Loucy (cell line): ENCODE results near the gene SPTLC3.

ENCODE experiments used
- H2AFZ ChIP-seq: fragments of 200-600 bp; sonication (generic); 2 replicates; pipeline ENCODE4 v1.6.0; 2016; ENCODE audit warnings: antibody characterized with exemption, mild to moderate bottlenecking, low read length, moderate library complexity
- H3F3A ChIP-seq: fragments of 200-600 bp; 2 replicates; pipeline ENCODE4 v1.6.0; 2016; ENCODE audit warnings: antibody characterized with exemption, low read depth, mild to moderate bottlenecking
- H3K27me3 ChIP-seq: fragments of 200-600 bp; sonication (generic); 2 replicates; pipeline ENCODE4 v1.6.1; 2014; ENCODE audit warnings: low read length, mild to moderate bottlenecking; ENCODE audit not compliant: insufficient read depth, poor library complexity, severe bottlenecking
- H3K36me3 ChIP-seq: fragments of 200-600 bp; sonication (generic); 2 replicates; pipeline ENCODE4 v1.6.1; 2016; ENCODE audit warnings: low read length; ENCODE audit not compliant: insufficient read depth
- H3K4me1 ChIP-seq: fragments of 200-600 bp; sonication (generic); 2 replicates; pipeline ENCODE4 v1.5.1; 2014; ENCODE audit warnings: low read length, mild to moderate bottlenecking; ENCODE audit not compliant: insufficient read depth, poor library complexity, severe bottlenecking
- H3K4me2 ChIP-seq: fragments of 200-600 bp; sonication (generic); 2 replicates; pipeline ENCODE4 v1.6.0; 2014; ENCODE audit warnings: antibody characterized with exemption, low read length, low read depth, mild to moderate bottlenecking; ENCODE audit not compliant: poor library complexity, severe bottlenecking
- H3K4me3 ChIP-seq: fragments of 200-600 bp; sonication (generic); 2 replicates; pipeline ENCODE4 v1.5.1; 2014; ENCODE audit warnings: low read length, mild to moderate bottlenecking, mixed read lengths; ENCODE audit not compliant: poor library complexity, severe bottlenecking
- H3K79me2 ChIP-seq: fragments of 200-600 bp; sonication (generic); 2 replicates; pipeline ENCODE4 v1.6.1; 2014; ENCODE audit warnings: low read length; ENCODE audit not compliant: insufficient read depth
- H3K9ac ChIP-seq: fragments of 200-600 bp; sonication (generic); 2 replicates; pipeline ENCODE4 v1.6.0; 2014; ENCODE audit warnings: mild to moderate bottlenecking, low read depth, low read length, moderate library complexity; ENCODE audit not compliant: poor library complexity, severe bottlenecking
- H3K9me2 ChIP-seq: fragments of 200-600 bp; sonication (generic); replicated peaks from 2 replicates; pipeline ENCODE4 v1.6.1; 2016; ENCODE audit warnings: low read depth, low read length, mixed read lengths
- H3K9me3 ChIP-seq: fragments of 200-600 bp; sonication (generic); 2 replicates; pipeline ENCODE4 v1.6.1; 2014; ENCODE audit warnings: mild to moderate bottlenecking, antibody characterized with exemption, low read length, low read depth; ENCODE audit not compliant: insufficient read depth
- H4K20me1 ChIP-seq: fragments of 200-600 bp; sonication (generic); 2 replicates; pipeline ENCODE4 v1.6.0; 2014; ENCODE audit warnings: antibody characterized with exemption, low read length, mild to moderate bottlenecking; ENCODE audit not compliant: insufficient read depth, poor library complexity, severe bottlenecking
- EZH2phosphoT487 ChIP-seq: fragments of 200-600 bp; IDR thresholded peaks from 2 replicates; pipeline ENCODE4 v1.6.1; 2018; ENCODE audit warnings: antibody characterized with exemption, mild to moderate bottlenecking, moderate library complexity, borderline replicate concordance
- TF ChIP-seq, protein P1 (sequence below): fragments of 200-600 bp; sonication (generic); conservative IDR thresholded peaks from 2 replicates; pipeline ENCODE4 v1.5.1; 2014; ENCODE audit warnings: mild to moderate bottlenecking, antibody characterized with exemption, low read length

Gene SPTLC3

DNA sequence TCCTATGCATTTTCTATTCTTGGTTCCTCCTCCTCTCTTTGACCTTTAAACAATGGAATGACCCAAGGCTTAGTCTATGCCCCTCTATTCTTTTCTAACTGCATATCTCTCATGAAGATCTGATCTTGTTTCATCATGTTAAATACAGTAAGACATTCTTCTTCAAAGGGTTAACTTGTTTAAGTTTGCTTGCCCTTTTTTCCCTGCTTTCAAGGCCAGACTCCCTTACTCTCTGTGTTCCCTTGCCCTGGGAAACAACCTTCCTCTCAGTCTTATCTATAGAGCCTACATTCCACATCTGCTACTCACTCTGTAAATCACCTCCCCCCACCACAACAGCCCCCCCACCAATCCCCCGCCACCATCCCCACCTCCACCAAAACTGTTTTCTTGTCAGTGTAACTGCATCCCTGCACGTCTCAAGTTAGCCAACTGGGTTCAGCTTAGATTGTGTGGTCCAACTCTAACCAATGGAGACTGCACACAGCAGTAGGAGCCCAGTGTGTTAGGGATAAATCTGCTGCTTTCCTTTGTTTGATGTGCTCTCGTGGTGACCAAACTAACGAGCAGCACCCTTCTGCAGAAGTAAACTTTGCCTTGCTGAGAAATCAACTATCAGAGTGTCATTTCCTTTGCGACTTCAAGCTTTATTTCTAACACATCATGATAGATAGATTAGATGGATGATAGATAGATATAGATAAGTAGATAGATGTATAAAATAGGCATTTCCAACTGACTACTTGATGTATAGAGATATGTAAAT, 12.6 kb downstream of the SPTLC3 start:
- H3K27me3 ChIP-seq: no peaks in the 10 kb centered on the region
- no peaks in the 10 kb centered on the region for H4K20me1 ChIP-seq
- H3K9me2 ChIP-seq: no peaks in the 10 kb centered on the region
- H3K9me3 ChIP-seq: no peaks in the 10 kb centered on the region; the same call in 1 of the 2 replicates
- TF ChIP-seq, protein P1, sequence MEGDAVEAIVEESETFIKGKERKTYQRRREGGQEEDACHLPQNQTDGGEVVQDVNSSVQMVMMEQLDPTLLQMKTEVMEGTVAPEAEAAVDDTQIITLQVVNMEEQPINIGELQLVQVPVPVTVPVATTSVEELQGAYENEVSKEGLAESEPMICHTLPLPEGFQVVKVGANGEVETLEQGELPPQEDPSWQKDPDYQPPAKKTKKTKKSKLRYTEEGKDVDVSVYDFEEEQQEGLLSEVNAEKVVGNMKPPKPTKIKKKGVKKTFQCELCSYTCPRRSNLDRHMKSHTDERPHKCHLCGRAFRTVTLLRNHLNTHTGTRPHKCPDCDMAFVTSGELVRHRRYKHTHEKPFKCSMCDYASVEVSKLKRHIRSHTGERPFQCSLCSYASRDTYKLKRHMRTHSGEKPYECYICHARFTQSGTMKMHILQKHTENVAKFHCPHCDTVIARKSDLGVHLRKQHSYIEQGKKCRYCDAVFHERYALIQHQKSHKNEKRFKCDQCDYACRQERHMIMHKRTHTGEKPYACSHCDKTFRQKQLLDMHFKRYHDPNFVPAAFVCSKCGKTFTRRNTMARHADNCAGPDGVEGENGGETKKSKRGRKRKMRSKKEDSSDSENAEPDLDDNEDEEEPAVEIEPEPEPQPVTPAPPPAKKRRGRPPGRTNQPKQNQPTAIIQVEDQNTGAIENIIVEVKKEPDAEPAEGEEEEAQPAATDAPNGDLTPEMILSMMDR: no peak
- TF ChIP-seq EZH2phosphoT487: no peak
- H3K79me2 ChIP-seq: no peaks in the 10 kb centered on the region
- no peak overlapping the region for H2AFZ ChIP-seq
- H3F3A ChIP-seq: no peaks in the 10 kb centered on the region
- H3K4me2 ChIP-seq: no peak overlapping the region
- H3K4me1 ChIP-seq: no peaks in the 10 kb centered on the region
- H3K9ac ChIP-seq: no peak overlapping the region
- H3K36me3 ChIP-seq: no peaks in the 10 kb centered on the region
- H3K4me3 ChIP-seq: no peak overlapping the region

DNA sequence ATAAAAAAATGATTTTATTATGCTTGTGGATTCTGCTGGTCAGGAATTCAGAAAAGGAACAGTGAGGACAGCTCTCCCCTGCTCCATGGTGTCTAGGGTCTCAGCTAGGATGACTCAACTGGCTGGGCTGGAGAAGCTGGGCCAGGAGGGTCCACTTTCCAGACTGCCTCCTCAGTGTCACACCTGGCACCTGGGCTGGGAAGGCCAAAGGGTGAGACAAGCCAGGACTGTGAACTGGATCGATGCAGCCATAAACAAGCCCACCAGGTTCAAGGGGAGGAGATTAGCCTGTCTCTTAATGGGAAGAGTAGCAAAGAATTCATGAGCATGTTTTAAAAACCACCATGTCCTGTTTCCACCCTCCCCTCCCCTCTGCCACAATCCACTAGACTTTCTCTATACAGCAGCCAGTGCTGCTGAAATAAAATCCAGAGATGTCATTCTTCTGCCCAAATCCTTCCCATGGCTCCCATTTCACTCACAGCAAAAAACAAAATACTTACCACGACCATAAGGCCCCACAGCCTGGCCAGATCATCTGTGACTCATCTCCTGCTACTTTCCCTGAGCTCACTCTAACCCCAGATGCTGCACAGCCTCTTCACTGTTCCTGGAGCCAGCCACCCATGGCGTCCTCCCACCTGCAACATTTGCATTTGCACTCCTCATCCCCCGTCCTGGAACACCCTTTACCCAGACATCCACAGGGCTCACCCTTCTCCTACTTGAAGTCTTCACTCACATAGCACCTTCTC, 13.8 kb downstream of the SPTLC3 start:
- TF ChIP-seq, protein P1: no peak
- no peak for TF ChIP-seq EZH2phosphoT487
- Histone ChIP-seq H3K4me2 (no peak overlapping the region), H3K9me3 (no peaks in the 10 kb centered on the region; the same call in 1 of the 2 replicates), H3K36me3 (no peaks in the 10 kb centered on the region), H3K4me3 (no peak overlapping the region), H3K4me1 (no peaks in the 10 kb centered on the region), H3K79me2 (no peaks in the 10 kb centered on the region), H3K27me3 (no peaks in the 10 kb centered on the region), H2AFZ (no peak overlapping the region), H3K9me2 (no peaks in the 10 kb centered on the region), H4K20me1 (no peaks in the 10 kb centered on the region), H3K9ac (no peak overlapping the region), H3F3A (no peaks in the 10 kb centered on the region)

GRCh38 chr20:13024596-13024995, 15.8 kb downstream of the SPTLC3 start:
- Histone ChIP-seq H3K9ac (no peak overlapping the region), H4K20me1 (no peaks in the 10 kb centered on the region), H3K4me1 (no peaks in the 10 kb centered on the region), H3K27me3 (no peaks in the 10 kb centered on the region), H3K4me3 (no peak overlapping the region), H3K9me3 (no peaks in the 10 kb centered on the region; the same call in 1 of the 2 replicates), H3K79me2 (no peaks in the 10 kb centered on the region), H3K9me2 (no peaks in the 10 kb centered on the region), H2AFZ (no peak overlapping the region), H3K4me2 (no peak overlapping the region), H3F3A (no peaks in the 10 kb centered on the region), H3K36me3 (no peaks in the 10 kb centered on the region)
- TF ChIP-seq EZH2phosphoT487: no peak
- TF ChIP-seq, protein P1: no peak
